ENCODE results near the gene RGS1. TPM values are rescaled to one million over a fixed set of nuclear protein-coding genes. Genes with fewer than 3 reads are reported as not detected.

Gene RGS1
- polyA plus RNA-seq, 3 donors, result 2.4 to 17.7 (median 15.7) TPM

- H3K9ac ChIP-seq (ENCODE audit: insufficient read depth, low read length, poor library complexity, severe bottlenecking), result no peak overlapping the region
- intact Hi-C loops (cut with micrococcal nuclease), result no loop called here
- no peak overlapping the region for H3K4me3 Mint-ChIP-seq
- H2AFZ ChIP-seq (ENCODE audit: insufficient read depth, low read depth, low read length, poor library complexity, severe bottlenecking), result no peak overlapping the region
- H3K36me3 ChIP-seq (replicated peaks in 1 of 2; ENCODE audit: control insufficient read depth in 1 of 2, insufficient read depth in 2 of 2, low read length in 2 of 2), result no peaks in the 10 kb centered on the region
- H3K27ac ChIP-seq (ENCODE audit: low read depth in 1 of 2, low read length in 2 of 2), result no peak overlapping the region
- no peaks in the 10 kb centered on the region for H3K4me1 ChIP-seq (ENCODE audit: control insufficient read depth in 1 of 2, insufficient read depth in 2 of 2, low read length in 2 of 2)
- TF ChIP-seq CTCF (IDR thresholded peaks at IDR 0.05), result no peak
- no peaks in the 10 kb centered on the region for H3K9me3 ChIP-seq (replicated peaks in 1 of 2; ENCODE audit: control insufficient read depth in 1 of 2, insufficient read depth in 1 of 2, low read length in 2 of 2)
- H3K27me3 ChIP-seq (ENCODE audit: control insufficient read depth in 2 of 2, insufficient read depth in 2 of 2, low read length in 2 of 2), result no peaks in the 10 kb centered on the region
- H3K4me2 ChIP-seq (replicated peaks; ENCODE audit: extremely low read depth, low read length, poor library complexity, severe bottlenecking), result no peak overlapping the region
- no peaks in the 10 kb centered on the region for H4K20me1 ChIP-seq (ENCODE audit: insufficient read depth, low read length)
- no peaks in the 10 kb centered on the region for H3K36me3 Mint-ChIP-seq
- H3K27me3 Mint-ChIP-seq (ENCODE audit: low read depth in 3 of 3), result peaks cover 0 to 2% (median 0%) of the 10 kb centered on the region in 3 donors
- no CpG with 5 or more reads among the region's 3 CpGs for WGBS (ENCODE audit: insufficient coverage)
- no peaks in the 10 kb centered on the region for H3K9me3 Mint-ChIP-seq
- no peak overlapping the region for H3K27ac Mint-ChIP-seq
- H3K4me1 Mint-ChIP-seq, result no peaks in the 10 kb centered on the region
- H3K79me2 ChIP-seq (ENCODE audit: insufficient read depth, low read length), result no peaks in the 10 kb centered on the region
- no peak for DNase-seq
- H3K4me3 ChIP-seq (replicated peaks in 1 of 3; ENCODE audit: low read depth in 2 of 3, low read length in 3 of 3), result no peak overlapping the region
These were observed 23.0 kb downstream of the RGS1 start for GRCh38 chr1:192598589-192598988.

- Histone ChIP-seq H3K27me3 (ENCODE audit: control insufficient read depth in 2 of 2, insufficient read depth in 2 of 2, low read length in 2 of 2) (no peaks in the 10 kb centered on the region), H3K9ac (ENCODE audit: insufficient read depth, low read length, poor library complexity, severe bottlenecking) (no peak overlapping the region), H2AFZ (ENCODE audit: insufficient read depth, low read depth, low read length, poor library complexity, severe bottlenecking) (no peak overlapping the region), H3K36me3 (replicated peaks in 1 of 2; ENCODE audit: control insufficient read depth in 1 of 2, insufficient read depth in 2 of 2, low read length in 2 of 2) (no peaks in the 10 kb centered on the region), H3K4me1 (ENCODE audit: control insufficient read depth in 1 of 2, insufficient read depth in 2 of 2, low read length in 2 of 2) (peaks cover 2 to 3% of the 10 kb centered on the region in 2 donors), H3K4me3 (replicated peaks in 1 of 3; ENCODE audit: low read depth in 2 of 3, low read length in 3 of 3) (no peak overlapping the region), H3K4me2 (replicated peaks; ENCODE audit: extremely low read depth, low read length, poor library complexity, severe bottlenecking) (no peak overlapping the region), H4K20me1 (ENCODE audit: insufficient read depth, low read length) (no peaks in the 10 kb centered on the region), H3K27ac (ENCODE audit: low read depth in 1 of 2, low read length in 2 of 2) (no peak overlapping the region), H3K79me2 (ENCODE audit: insufficient read depth, low read length) (no peaks in the 10 kb centered on the region), H3K9me3 (replicated peaks in 1 of 2; ENCODE audit: control insufficient read depth in 1 of 2, insufficient read depth in 1 of 2, low read length in 2 of 2) (no peaks in the 10 kb centered on the region)
- peaks cover 0 to 2% (median 0%) of the 10 kb centered on the region in 3 donors for H3K27me3 Mint-ChIP-seq (ENCODE audit: low read depth in 3 of 3)
- TF ChIP-seq CTCF (IDR thresholded peaks at IDR 0.05), result no peak
- H3K9me3 Mint-ChIP-seq, result no peaks in the 10 kb centered on the region
- intact Hi-C loops (cut with micrococcal nuclease), result loop anchor here (10.0 kb wide), 3 partner anchors 85 to 345 kb away; partner anchors contain the start of gene RGS2 (in 1 of the 2)
- no peak overlapping the region for H3K27ac Mint-ChIP-seq
- peaks cover 2% of the 10 kb centered on the region for H3K4me1 Mint-ChIP-seq
- WGBS (ENCODE audit: insufficient coverage), result no CpG with 5 or more reads among the region's 1 CpG
- no peak overlapping the region for H3K4me3 Mint-ChIP-seq
- DNase-seq, result no peak
- H3K36me3 Mint-ChIP-seq, result no peaks in the 10 kb centered on the region
These were observed 24.7 kb downstream of the RGS1 start for GRCh38 chr1:192600275-192600674.

Measured in CD14-positive monocyte (primary cell).